NCI-H82 (cell line): ENCODE measurements around the gene RIN1.
"Not testable (repeated sequence)": the region's sequence is repeated elsewhere in the genome, so short reads cannot be mapped to it uniquely, and the experiment has no call there.

Source experiments
- DNase-seq: peaks from one replicate; lab custom pipeline; 2025; lab: John Stamatoyannopoulos, UW

The RIN1 gene

DNA sequence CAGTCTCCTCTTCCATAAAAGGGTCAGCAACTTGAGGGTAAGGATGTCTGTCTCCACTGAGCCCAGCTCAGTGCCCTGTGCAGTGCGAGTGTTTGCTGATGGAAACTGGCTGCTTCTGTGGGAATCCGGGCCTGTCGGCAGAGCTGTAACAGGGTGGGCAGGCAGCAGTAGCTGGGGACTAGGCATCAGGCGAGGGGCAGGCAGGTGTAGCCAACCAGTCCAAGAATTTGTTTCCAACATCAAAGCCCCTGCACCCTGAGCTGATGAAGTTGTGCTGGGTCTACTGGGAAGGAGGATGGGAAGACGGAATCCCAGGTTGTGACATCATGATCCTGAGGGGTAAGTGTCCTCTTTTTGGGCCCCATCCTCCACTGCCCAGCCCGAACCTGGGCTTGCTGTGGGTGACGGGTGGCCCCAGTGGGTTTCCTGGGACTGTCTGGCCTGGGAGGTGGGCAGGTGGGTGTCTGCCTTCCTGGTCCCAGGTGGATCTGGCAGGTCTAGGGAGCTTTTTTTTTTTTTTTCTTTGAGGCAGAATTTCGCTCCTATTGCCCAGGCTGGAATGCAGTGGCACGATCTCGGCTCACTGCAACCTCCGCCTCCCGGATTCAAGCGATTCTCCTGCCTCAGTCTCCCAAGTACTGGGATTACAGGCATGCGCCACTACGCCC lies 24.3 kb upstream of the RIN1 start:
- no peak for DNase-seq

DNA sequence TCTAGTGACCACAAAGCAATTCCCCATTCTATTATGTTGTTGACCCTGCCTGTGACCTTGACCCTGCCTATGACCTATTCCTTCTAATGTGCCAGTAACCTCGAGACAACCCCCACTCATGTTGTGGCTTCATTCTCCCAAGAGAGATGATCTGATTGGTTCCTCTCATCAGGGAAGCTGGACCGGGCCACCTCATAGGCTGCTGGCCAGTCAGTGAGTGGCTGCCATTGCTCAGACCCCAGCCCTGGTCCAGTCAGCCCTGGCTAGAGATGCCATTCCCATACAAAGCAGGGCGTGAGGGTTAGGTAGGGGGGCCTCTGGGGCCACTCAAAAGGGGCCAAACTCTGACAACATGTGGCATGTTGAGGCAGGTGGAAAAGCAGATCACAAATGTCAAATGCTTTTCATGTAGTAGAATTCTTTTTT lies 23.4 kb upstream of the RIN1 start:
- DNase-seq, result peak; percentile 37

DNA sequence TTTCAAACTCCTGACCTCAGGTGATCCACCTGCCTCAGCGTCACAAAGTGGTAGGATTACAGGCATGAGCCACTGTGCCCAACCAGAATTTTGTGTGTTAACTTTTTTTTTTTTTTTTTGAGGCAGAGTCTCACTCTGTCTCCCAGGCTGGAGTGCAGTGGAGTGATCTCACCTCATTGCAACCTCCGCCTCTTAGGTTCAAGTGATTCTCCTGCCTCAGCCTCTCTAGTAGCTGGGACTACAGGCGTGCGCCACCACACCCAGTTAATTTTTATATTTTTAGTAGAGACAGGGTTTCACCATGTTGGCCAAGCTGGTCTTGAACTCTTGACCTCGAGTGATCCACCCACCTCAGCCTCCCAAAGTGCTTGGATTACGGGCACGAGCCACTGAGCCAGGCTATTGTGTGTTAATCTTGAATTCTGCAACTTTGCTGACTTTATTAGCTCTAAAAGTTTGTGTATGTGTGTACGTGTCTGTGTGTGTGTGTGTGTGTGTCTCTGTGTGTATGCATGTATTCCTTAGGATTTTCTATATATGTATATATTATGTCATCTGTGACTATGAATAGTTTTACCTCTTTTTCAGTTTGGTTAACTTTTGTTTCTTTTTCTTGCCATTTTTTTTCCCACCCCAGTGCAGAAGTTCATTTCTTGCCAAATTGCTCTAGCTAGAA lies 14.5 kb upstream of the RIN1 start:
- not testable (repeated sequence) for DNase-seq

DNA sequence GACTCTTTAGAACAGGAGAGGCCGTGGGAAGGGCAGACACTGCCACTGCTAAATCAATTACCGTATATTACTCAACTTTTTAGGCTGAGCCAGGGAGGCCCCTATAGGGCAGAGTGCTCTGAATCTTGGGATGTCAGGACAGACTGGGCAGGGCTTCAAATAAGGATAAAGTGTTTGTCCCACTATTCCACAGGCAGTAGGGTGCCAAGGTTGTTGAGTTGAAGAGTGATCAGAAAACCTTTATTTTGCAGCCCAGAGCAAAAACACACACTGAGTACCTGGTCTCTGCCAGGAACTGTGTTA lies 12.8 kb upstream of the RIN1 start:
- no peak for DNase-seq

DNA sequence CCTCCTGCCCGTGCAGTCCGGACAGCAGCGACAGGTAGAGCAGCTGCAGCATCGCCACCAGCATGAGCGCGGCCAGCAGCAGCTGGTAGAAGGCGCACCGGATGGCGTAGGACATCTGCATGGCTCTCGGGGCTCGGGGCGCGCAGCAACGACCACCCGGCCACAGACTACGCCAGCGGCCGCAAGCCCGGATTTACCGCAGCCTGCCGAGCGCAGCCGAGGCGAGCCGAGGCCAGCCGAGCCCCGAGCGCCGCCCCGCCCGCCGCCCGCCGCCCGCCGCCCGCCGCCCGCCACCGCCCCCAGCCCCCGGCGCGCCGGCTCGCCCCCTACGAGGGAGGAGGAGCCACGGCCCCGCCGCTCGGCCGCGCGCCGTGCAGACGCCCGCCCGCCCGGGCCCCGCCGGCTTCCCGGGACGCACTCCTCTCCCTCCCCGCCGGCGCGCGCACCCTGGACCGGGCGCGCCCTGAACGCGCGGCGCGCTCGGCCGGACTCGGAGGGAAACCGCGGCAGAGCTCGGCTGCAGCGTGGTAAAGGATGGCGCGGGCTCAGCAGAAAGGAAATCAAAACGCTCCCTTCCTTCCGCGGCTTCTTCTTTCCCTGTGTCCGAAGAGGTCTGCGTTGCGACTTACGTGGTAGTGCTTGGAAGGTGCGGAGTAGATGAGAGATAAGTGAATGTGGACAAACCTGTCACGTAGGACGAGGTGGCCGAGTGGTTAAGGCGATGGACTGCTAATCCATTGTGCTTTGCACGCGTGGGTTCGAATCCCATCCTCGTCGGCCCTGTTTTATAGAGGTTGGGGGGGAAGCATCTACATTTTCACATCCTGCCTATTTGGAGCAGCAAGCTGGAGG lies 11.4 kb upstream of the RIN1 start, which contains the start of gene B4GAT1:
TSS of gene B4GAT1 (minus strand) at position 205 of the 852 bp plus-strand sequence. CDS start at position 121, 84 bp downstream.
- DNase-seq, result peak; percentile 86

DNA sequence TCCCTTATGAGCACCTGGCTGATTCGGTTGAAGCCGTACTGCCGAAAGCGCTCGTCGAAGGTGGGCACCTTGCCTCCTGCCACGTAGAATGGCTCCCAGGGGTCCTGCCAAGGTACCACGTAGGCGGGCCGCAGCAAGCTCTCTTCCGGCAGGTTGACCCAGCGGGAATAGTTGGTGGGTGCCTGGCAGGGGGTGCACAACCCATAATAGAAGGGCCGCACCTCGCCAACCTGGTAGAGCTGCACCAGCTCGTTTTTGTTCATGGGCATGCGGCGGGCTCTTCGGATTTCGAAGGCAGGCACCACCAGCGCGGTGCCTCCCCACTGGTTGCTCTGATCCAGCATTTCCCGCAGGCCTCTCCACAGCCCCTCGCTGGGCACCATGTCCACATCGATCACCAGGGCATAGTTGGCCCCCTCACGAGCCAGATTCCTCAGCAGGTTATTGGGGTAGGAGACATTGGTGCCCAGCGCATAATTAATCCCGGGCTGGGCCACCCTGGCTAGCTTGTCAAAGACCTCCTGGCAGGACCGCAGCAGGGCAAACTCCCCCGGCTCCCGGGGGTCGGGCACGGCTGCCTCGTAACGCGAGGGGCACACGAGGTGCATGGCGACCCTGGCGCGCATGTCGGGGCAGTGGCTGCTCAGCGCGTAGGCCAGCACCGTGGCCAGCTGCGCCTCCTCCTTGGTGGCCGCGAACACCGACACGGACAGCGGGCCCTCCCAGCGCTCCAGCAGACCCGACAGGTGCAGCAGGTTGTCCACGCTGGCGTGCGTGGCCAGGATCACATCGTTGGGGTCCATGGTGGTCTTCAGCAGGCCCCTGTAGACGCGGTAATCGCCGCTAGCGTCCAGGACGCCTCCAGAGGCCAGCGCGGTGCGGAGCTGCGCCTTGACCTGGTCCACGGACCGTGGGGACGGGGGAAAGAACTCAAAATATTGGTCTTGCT lies 10.5 kb upstream of the RIN1 start:
- no peak for DNase-seq

DNA sequence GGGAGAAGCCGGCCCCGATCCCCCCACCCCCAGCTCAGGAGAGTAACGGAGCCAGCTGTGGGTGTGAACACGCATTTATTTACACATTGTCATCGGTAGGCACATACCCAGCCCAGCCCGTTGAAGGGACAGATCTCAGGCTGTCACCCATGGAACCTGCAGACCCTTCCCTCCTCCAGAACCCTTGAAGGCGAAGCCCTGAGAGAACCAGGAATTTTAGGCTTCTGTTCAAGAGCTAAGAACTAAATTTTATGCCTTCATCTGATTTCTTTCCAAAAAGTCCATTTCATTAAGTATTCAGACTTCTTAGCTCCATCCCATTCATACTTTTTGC lies 9.0 kb upstream of the RIN1 start:
- no peak for DNase-seq

DNA sequence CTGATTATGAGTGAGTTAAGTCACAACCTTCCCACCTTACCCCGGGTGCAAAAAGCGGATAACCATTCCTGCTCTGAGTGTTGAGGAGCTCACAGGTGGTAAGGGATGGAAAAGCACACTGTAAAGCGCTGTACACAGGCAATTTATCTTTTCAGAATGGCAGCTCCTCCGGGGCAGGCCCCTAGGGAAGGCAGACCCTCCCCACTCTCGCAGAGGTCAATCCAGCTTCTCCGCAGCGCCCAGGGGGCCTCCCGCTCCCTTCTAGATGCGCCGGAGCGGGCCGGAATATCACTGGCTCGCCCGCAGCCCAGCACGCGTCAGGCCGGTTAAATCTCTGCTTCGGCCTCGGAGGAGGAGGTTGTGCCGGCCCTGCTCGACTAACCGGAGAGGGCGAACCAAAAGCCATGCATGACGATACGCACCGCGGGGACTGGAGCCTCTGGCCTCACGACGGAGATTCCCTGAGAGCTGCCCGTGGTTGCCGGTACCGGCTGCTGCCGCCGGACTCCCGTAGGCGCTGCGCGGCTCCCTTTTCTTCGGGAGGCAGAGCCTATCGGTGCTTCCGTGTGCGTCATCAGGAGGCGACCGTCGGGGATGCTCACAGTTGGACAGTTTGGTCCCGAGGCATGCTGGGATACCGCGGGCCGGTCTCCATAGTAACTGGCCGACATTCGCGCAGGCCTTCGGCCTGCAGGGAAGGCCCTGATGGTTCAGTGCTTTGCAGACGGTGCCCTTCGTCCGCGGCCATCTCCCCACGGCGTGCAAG lies 8.5 kb upstream of the RIN1 start, which contains the start of gene BRMS1:
TSS of gene BRMS1 (minus strand) at position 555 of the 766 bp plus-strand sequence. CDS start 2,870 bp downstream, outside the sequence.
- DNase-seq, result peak; percentile 96

DNA sequence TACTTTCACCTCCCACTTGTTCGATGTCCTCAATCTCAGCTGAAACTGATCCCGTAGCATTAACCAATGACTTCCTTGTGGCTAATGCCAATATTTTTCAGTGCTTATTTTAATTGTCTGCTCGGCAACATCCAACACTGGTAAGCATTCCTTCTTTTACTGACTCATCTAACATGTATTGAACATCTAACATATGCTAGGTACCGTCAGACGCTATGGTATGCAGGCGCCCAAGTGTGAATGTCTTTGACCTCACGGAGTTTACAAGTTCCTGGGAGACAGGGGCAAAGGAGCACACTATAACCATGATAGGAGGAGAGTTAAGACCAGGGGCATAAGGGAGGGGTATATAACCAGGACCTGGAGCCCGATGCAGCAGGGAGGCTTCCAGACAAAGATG lies 6.9 kb upstream of the RIN1 start:
- no peak for DNase-seq

DNA sequence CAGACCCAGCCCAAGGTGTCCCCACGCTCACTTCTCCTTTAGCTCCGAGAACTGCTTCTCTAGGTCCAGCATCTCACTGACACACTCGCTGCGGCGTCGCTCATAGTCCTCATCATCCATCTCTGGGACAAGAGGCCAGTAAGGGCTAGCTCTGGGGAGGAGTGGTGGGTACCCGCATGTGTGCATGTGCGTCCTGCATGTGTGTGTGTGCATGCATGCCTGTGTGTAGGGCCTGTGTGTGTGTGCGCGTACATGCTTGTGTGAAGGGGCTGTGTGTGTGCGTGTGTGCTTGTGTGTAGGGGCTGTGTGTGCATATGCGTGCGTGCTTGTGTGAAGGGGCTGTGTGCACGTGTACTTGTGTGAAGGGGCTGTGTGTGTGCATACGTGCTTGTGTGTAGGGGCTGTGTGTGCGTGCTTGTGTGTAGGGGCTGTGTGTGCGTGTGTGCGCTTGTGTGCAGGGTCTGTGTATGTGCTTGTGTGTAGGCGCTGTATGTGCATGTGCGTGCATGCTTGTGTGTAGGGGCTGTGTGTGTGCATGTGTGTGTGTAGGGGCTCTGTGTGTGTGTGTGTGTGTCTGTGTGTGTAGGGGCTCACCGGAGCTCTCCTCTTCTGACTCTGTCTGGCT lies 5.4 kb upstream of the RIN1 start:
- no peak for DNase-seq

DNA sequence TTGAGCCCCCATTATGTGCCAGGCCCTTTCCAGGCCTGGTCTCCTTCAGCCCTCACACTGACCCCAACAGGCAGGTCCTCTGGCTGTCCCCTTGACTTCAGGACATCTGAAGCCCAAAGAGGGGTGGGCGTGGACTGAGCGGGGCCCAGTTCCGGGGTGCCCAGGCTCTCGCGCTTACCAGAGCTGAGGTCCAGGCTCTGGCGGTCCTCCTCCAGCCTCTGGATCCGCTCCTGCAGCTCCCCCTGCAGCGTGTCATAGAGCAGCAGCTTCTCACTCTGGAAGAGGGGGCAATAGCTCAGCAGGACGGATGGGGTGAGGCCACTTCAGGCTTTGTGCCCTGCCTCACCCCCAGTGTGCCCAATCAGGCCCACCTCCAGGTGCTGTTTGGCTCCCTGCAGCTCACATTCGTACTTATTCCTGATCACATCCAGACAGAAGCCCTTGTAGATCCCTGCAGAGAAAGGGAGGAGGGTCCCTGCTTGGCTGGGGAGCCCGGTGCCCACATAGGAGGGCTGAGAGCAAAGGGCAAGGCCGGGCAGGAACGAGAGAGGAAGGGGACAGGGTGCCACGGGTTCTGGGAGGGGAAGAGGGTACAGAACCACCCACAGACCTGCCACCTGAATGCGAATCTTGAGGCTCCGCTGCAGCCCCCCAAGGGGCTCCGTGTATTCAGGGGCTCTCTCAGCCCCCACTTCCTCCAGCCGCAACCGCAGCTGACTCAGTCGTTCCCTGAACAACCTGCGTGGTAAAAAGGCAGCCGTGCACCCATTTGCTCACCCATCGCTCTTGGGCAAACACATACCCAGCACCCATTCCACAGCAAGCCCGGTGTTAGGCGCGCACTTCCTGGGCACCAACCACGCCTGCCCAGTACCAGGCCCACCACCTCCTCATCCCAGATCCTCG lies 4.6 kb upstream of the RIN1 start:
- DNase-seq, result no peak

DNA sequence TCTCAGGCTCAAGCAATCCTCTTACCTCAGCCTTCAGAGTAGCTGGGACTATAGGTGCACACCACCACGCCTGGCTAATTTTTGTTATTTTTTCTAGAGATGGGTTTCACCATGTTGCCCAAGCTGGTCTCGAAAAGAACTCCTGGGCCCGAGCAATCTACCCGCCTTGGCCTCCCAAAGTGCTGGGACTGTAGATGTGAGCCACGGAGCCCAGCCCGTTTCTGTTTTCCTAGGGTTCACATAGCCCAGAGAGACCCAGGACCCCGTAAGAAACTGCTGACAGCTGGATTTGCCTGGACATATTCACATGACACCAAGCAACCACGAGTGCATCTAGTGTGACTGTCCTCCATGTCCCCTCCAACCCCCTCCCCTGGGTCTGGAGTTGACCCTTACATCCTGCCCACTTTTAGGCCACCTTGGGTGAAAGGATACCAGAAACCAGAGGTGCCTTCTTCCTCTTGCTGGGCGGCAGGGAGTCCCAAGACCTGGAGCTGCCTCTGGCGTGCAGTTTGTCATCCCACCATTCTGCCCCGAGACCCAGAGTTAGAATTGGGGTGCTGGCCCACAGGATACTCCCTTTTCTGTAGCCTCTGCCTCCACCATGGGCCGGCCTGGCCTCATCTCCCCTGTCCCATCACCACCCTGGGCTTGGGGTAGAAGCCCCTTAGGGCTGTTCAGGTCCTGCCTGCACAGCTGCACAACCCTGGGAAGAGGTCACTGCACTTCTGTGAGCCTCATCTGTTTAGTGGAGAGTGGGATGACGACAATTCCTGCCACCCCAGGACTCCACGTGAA lies 3.7 kb upstream of the RIN1 start:
- DNase-seq, result no peak

DNA sequence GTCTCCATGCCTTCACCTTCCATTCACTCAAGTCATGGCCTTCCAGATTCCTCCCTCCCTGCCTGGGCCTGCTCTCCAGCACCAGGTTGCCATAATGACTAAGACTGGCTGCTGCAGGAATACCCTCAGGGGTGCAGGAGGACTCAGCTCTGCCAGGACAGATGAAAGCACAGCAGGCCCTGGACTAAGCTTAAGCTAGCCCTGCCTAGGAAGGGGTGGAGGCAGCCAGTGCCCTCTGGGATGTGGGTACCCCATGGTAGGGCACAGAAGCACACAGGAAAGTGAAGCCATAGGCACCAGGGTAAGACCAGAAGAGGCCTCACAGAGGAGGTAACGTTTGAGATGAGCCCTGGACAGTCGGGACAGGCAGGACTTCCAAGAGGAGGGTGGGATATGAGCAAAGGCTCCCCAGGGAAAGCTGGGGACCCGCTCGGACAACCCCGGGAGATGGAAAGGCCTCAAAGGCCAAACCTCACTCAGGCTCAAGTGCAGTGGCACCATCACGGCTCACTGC lies 3.0 kb upstream of the RIN1 start:
- DNase-seq, result no peak

DNA sequence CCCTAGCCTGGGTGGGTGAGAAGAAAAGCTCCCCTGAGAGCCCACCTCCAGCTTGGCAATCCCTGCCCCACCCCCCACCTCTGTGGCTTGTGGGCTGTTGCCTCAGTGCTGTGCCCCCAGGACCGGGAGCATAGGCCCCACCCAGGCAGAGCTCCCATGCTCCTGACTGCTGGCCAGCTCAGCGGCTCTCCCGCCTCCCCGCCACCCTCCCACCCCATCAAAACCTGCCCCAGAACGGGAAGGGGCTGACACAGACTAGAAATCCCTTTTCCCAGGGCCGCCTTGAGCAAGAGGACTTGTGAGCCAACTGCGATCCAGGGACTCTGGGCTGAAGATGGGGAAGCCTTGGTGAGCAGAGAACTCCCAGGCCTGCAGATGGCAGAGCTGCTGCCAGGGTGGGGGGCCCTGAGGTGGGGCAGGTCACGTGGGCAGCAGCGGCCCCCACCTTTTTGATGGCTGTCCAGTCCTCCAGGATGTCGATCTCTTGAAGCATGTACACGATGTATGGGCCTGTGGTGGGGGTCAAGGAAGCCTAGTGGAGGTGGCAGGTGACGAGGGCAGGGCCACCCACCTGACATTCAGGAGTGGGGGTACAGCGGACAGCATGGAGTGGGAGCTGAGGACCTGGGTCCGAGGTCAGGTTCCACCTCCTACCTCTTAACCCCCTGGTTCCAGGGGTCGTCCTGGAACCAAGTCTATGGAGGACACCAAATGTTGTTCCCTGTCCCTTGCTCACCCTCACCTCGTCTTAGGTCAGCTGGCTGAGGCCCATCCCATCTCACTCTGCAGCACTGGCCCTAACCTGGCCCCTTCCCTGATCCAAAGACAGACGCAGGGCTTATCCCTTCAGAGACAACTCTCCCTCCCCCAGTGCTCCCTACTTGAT lies 2.3 kb upstream of the RIN1 start:
- DNase-seq, result no peak

DNA sequence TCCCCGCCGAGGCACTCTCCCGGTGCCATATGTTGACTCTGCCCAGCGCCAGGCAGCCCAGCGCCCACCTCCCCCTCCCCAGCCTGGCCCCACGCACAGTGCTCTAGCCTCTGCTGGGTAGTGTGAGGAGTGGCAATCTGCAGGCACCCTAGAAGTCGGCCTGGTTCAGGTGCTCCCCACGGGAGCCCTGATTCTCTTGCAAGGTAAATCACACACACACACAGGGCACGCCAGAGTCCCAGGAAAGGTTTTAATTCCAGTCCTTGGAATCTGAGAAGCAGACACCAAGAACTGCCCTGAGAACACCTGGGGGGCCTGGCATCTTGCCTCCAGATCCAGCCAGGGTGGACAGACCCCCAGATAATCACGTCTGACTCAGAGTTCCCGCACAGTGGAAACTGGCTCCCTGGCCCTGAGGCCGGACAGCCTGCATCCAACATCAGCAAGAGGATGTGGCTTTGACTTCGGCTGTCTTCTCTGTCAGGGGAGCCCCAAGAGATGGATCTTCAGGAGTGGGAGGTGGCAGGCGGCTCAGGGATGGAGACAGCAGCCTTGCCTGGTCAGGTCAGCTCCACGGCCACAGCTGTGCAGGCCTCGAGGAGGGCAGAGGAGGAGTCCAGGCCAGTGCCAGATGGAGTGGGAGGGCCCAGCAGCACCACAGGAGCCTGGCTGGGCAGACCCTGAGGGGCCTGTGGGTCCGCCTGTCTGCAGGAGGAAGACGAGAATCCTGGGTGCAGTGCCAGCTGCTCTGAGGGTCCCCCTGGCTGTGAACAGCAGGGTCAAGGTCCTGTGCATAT lies 1.1 kb upstream of the RIN1 start:
- DNase-seq, result peak; percentile 31

DNA sequence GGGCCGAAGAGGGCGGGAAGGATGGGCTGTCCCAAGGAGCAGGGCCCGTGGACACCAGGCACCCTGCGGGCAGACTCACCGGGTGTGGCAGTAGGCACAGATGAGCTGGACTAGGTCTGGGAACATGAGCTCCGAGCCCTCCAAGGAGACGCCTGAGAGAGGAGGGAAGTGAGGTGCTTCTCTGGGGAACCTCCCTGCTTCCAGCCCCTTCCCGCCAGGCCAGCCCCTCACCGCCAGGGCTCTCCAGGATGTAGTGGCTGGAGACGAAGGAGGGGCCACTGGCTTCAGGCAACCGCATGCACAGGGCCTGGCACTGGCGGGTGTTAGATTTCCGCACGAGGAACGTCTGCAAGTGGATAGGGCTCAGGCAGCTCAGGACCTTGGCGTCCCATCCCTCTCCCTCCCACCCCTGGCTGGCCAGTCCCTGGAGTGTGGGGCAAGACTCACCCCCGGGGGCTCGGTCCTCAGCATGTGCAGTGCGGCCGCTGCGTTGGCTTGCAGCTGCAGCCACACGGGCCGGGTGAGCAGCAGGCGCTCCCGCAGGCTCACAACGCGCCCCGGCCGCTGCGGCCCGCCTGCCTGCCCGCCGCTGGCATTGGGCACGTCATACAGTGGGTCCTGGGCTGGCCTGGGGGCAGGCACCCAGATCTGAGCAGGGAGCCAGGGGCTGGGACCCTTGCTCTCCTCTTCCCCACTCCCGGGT lies 552 bp downstream of the RIN1 start:
- DNase-seq, result no peak
